CD4-positive, alpha-beta T cell treated with Interleukin-1 beta for 1 hour (primary cell): ENCODE data around the gene PCGF2.
A peak's percentile ranks its signal among the peaks of the same experiment; 100 is the strongest.

ENCODE experiments used
- DNase-seq, 2 donors: peaks; one replicate each; pipeline ENCODE4 v3.0.0-alpha.2; 2020 to 2022

Gene PCGF2

GRCh38 chr17:38751144-38751807 lies 3.1 kb upstream of the PCGF2 start:
- no peak for DNase-seq

GRCh38 chr17:38750312-38751121 lies 2.4 kb upstream of the PCGF2 start:
- no peak for DNase-seq

- no peak for DNase-seq
Measured at GRCh38 chr17:38750044-38750311, 1.8 kb upstream of the PCGF2 start.

DNA sequence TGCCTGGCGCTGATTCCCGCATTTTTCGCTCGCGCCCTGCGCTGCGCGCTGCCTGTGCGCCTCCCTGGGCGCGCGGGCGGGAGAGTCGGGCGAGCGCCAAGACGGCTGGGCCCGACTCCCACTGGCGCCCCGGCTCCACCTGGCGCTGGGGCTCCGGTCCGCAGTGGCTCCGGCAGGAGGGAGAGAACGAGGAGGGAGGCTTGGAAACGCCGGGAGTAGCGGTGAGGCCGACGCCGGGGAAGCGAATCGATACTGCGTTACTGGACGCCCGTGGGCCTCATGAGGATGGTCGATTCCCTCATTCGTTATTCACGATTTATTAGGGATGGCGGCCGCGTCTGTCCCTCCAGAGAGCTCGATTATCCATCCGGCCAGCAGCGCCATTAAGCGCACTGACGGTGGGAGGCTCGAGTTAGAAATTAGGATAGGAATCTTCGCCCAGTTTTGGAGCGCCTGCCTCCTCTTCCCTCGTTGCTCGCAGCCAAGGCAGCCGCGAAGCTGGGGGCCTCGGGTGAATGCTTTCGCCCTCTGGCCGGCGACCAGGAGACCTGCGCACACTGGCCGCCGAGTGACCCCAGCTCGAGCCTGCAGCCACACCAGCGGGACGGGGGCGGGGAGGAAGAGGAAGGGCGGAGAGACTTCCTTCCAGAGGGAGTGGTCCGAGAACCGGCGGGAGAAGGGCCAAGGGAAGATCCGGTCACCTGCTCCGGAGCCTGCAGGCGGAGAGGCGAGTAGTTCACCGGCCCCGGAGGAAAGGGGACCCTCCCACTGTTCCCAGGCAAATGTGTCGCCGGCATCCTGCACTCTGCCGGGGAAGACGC lies 1.3 kb upstream of the PCGF2 start:
- DNase-seq = no peak

- DNase-seq = no peak
Measured at GRCh38 chr17:38748892-38749222, 721 bp upstream of the PCGF2 start.

DNA sequence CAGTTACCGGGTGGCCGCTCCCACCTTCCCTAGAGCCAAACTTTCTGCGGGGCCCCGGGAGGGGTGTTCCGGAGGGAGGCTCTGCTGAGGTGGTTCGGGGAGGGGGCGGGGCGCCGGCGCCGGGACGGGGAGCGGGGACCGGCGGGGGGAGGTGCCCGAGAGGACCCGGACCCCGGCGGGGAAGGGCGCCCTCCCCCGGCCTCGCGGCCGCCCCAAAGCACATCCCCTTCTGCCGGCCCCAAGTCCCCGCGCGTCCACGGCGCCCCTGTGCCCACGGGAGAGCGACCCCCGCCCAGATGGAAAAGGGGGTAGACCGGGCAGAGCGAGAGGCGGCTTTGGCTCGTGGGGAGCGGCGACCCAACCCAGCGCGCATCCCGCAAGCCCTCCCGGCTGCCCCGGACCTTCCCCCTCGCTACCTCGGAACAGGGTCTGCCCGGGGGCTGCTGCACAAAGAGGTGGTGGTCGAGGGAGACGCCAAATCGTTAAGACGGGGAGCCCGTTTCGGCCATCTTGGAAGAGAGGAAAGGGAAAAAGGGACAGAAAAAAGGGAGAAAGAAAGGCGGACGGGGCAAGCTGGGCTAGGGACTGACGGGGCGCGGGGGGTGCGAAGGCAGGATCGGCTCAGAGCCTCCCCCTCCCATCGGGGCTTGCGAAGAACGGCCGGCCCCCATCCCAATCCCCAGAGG lies 530 bp downstream of the PCGF2 start:
- no peak for DNase-seq

DNA sequence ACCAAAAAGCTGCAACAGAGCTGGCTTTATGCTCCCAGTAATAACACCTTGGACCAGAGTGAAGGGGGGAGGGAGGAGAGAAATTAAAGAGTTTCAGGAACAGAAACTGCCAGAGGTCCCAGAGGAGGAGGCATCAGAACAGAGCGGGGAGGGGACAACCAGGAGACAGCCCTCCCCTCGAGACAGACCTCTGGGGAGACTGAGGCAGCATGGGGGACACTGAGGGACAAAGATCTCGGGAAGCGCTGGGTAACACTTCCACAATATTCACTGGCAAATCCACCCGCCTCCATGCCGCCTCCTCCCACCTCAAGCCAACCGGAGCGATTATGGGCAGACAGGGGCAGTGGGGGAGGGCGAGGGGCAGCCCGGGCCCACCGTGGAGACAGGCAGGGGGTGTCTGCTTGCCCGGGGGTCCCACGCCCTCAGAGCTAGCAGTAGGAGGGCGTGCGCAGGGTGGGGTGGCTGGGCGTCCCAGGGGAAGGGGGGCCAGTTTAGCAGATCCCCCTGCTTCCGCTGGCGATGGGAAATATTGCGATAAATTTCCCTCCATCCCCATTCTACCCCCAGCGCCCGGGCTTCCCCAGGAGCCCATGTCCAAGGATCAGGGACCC lies 1.2 kb downstream of the PCGF2 start:
- DNase-seq = no peak

DNA sequence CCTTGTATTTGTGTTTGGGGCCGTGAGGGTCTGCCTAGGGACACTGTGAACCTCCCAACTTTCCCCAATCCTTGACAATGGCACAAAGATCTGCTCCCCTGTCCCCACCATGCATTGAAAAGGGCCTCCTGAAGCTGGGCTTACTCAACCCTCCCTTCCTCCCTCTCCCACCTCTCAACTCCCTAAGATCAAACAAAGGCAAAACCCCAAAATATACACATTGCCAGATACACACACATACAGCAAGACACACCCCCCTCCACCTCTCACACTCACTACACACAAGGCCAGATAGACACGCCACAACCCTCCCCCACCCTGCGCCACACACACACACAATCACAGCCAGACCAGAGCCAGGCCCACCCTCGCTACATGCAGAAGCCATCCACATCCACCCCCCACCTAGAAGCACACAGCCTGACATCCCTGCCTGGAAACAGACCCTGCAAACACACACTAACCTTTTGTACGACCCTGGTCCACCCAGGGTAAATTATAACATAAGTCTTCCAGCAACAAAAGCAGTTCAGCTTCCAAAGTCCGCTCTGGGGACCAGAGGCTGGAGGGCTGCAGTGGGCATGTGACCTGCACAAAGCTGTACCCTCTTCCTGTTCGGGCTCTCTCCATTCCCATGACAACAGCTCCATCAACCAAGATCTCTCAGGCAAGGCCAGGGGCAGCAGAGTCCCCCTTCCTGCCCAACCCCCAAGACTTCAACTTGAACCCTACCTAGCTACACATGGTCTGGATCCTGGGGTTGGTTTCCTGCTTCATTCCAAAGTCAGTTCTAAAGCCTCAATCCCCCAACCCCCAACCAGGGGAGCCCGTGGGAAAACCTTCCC lies 1.9 kb downstream of the PCGF2 start:
- no peak for DNase-seq

DNA sequence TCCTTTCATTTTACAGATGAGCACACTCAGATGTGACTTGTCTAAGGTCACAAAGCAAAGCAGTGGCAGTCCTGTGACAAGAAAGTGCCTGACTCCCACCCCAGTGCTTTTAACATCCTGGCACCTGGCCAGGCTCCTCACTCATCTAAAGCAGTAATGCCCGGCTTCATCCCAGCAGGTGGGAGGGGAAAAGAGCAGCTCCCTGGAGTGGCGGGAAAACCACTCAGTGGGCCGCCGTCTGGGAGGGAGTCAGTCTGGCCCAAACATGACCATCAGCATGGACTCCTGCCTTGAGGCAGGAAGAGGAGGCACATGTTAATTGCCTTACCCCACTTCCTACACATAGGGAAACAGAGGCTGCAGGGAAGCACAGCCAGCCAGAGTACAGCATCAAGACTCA lies 2.6 kb downstream of the PCGF2 start:
- DNase-seq = no peak

- DNase-seq = no peak
Measured at GRCh38 chr17:38743556-38744171, 4.5 kb downstream of the PCGF2 start.

GRCh38 chr17:38742411-38743308 lies 5.5 kb downstream of the PCGF2 start:
- DNase-seq = no peak

- DNase-seq = no peak
Measured at GRCh38 chr17:38741921-38742410, 6.2 kb downstream of the PCGF2 start.

DNA sequence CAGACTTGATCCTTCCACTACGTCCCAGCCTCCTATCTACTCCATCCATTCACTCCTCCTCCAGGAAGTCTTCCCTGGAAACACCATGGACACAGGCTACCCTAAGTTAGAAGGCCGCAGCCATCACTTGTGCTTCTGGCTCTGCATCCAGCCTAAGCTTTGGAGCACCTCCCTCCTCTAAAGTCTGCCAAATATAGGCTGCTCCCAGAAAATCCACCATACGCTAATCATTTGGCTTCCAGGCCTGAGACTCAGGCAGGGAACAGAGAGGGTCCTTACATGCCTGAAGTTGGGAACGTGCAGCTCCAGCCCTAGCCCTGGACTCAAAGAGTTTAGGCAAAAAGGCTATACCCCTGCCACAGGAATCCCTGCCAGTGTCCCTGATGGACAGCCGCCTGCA lies 6.7 kb downstream of the PCGF2 start:
- no peak for DNase-seq

DNA sequence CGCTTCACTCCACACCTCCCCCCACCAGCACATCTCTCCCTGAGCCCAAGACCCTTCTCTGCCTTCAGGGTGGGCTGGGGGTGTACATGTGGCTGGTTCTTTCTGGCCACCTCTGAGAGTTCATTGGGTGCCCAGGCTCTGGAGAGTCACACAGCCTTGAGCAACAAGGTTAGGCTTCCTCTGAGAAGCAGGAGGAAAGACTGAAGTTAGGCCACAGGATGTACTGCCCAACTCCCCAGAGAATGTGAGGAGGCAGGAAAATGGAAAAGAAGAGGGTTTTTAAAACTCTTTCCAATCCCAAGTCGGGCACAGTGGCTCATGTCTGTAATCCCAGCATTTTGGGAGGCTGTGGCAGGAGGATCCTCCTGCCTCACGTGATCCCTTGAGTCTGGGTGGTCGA lies 7.3 kb downstream of the PCGF2 start:
- no peak for DNase-seq

GRCh38 chr17:38740044-38740443 lies 8.1 kb downstream of the PCGF2 start:
- DNase-seq = no peak

GRCh38 chr17:38739305-38739704 lies 8.8 kb downstream of the PCGF2 start:
- no peak for DNase-seq

DNA sequence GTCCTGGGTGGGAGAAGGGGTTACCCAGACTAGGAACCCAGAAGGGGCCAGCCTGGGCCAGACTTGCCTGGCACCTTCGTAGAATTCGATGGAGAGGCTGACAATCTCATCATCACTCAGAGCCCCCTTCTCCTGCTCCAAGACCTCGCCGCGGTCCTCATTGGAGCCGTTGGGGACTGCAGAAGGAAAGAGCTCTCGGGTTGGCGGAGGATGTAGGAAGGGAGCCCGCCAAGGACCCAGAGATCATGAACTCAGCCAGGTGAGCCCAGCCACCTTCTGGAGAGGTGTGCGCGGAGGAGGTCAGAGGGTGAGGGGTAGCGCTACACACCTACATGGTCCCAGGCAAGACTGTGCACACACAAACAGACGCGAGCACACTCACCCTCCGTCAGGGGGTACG lies 9.4 kb downstream of the PCGF2 start:
- no peak for DNase-seq

DNA sequence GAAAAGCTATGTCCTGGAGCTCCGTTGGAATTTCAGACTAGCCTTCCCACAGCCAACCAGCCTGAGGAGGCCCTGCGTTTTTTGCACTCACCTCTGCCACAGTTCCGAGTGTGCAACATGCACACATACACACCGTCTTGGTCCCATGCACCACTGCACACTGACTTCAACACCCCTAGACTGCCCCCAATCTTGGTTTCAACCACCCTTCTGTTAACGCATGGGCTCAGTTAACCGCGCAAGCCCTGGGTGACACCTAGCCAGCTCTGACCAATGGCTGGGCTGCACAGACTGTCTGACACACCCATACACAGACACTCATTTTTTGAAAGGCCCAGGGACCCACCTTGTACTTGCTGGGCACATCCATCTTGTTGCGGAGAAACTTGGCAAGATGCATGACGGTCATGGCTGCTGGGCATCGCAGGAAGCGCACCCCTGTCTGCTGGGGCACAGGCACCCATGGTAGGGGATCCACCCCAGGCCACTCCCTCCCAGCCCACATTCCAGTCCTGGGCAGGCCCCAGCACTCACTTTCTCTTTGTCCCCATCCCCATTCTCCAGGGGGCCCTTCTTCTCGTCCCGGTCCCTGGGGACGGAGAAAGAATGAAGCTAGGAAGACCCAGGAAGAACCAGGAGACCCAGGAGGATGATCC lies 10.0 kb downstream of the PCGF2 start:
- no peak for DNase-seq

DNA sequence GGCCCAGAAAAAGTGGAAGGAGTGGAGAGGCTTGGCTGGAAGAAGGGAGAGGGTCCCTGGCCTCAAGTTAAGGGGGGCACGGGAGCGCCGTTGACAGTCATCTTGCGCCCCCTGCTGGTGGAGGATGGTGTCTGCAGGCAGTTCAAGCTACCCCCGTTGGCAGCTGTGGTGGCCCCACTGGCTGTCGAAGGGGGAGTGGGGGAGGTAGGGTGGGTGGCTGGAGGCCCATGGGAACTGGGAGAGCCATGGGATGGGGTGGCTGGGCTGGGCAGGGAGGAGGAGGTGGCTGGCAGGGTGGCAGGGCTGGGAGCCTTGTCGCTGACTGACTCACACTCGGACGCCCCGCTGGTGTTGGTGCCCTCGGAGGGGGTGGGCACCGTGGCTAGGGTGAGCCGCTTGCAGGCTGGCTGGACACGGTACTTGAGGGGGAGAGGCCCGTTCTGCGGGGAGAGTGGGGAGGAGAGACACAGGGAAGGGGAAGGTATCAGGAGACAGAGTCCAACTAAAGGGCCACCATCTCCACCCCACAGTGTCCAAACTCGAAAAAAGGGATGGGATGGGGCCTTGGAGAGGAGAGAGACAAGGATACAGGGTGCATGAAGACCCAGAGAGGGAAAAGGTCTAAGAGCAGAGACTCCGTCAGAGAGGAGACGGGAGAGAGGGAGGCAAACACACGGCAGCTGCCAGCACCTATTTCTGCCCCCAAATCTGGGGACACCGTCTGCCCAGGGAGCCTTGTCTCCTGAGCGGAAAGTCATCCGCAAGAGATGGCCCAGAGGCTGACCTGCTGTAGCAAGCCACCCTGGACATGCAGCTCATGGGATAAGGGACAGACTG lies 12.8 kb downstream of the PCGF2 start:
- DNase-seq = peak; percentile 61 to 72
